Fibroblast of skin of left biceps (primary cell): ENCODE measurements around the gene NBPF15.
"Not testable (repeated sequence)": the region's sequence is repeated elsewhere in the genome, so short reads cannot be mapped to it uniquely, and the experiment has no call there.

Experiments
- DNase-seq, 2 experiments: peaks; one replicate each; pipeline ENCODE4 v3.0.0-alpha.2; 2013; ENCODE audit warnings: low read depth in 2 of 2

Gene NBPF15

GRCh38 chr1:144461136-144461759, at the start of gene NBPF15:
NBPF15 (minus strand) TSS chr1:144461669; CDS start chr1:144440003, 21,666 bp downstream.
- DNase-seq: peak; percentile 12 to 16

GRCh38 chr1:144496429-144496828, 35.0 kb upstream of the NBPF15 start:
- DNase-seq: not testable (repeated sequence)

GRCh38 chr1:144494130-144494529, 32.7 kb upstream of the NBPF15 start:
- not testable (repeated sequence) for DNase-seq

- DNase-seq: not testable (repeated sequence)
Observed at GRCh38 chr1:144490394-144490793, 28.9 kb upstream of the NBPF15 start.

- not testable (repeated sequence) for DNase-seq
Observed at GRCh38 chr1:144487002-144487401, 25.5 kb upstream of the NBPF15 start.

- not testable (repeated sequence) for DNase-seq
Observed at GRCh38 chr1:144485048-144485993, 23.9 kb upstream of the NBPF15 start.

GRCh38 chr1:144473897-144474296, 12.4 kb upstream of the NBPF15 start:
- not testable (repeated sequence) for DNase-seq

GRCh38 chr1:144471434-144471833, 10.0 kb upstream of the NBPF15 start:
- not testable (repeated sequence) for DNase-seq

- not testable (repeated sequence) for DNase-seq
Observed at GRCh38 chr1:144461778-144462177, 309 bp upstream of the NBPF15 start.

GRCh38 chr1:144460686-144461085, 783 bp downstream of the NBPF15 start:
- DNase-seq: not testable (repeated sequence)

- not testable (repeated sequence) for DNase-seq
Observed at GRCh38 chr1:144442402-144442801, 19.1 kb downstream of the NBPF15 start.

- DNase-seq: not testable (repeated sequence)
Observed at GRCh38 chr1:144439737-144440136, 21.7 kb downstream of the NBPF15 start.

- DNase-seq: not testable (repeated sequence)
Observed at GRCh38 chr1:144418891-144419694, 42.4 kb downstream of the NBPF15 start.

- DNase-seq: not testable (repeated sequence)
Observed at GRCh38 chr1:144413404-144414118, 47.9 kb downstream of the NBPF15 start.

GRCh38 chr1:144412491-144413403, 48.7 kb downstream of the NBPF15 start:
- DNase-seq: peak; percentile 98

- peak; percentile 50 to 55 for DNase-seq
Observed at GRCh38 chr1:144412068-144412471, 49.4 kb downstream of the NBPF15 start.

- not testable (repeated sequence) for DNase-seq
Observed at GRCh38 chr1:144402807-144403206, 58.7 kb downstream of the NBPF15 start.

GRCh38 chr1:144371651-144372050, 89.8 kb downstream of the NBPF15 start:
- DNase-seq: not testable (repeated sequence)
